ENCODE data around the gene FCRL3.

- TF ChIP-seq CTCF (IDR thresholded peaks at IDR 0.05) = no peak
- no peak for TF ChIP-seq POLR2AphosphoS5 (IDR thresholded peaks at IDR 0.05)
- no peak for TF ChIP-seq POLR2A (IDR thresholded peaks at IDR 0.05)
- TF ChIP-seq EP300 (IDR thresholded peaks at IDR 0.05) = no peak
Measured at GRCh38 chr1:157628773-157629172, 71.8 kb downstream of the FCRL3 start.

Measured in upper lobe of left lung (tissue), 4 donors.